HepG2 (cell line): ENCODE results near the gene TTLL10. TPM values are rescaled to one million over a fixed set of nuclear protein-coding genes. Genes with fewer than 3 reads are reported as not detected.

Experiments
- ARID2 ChIP-seq: sonication (generic); formaldehyde crosslinking; IDR thresholded peaks from 2 replicates; pipeline ENCODE4 v1.8.1; 2022; ENCODE audit warnings: mild to moderate bottlenecking, missing genetic modification reagents, borderline replicate concordance
- ARID4A ChIP-seq: sonication (generic); formaldehyde crosslinking; IDR thresholded peaks from 2 replicates; pipeline ENCODE4 v1.5.0; 2020; ENCODE audit warnings: mild to moderate bottlenecking, missing genetic modification reagents, borderline replicate concordance
- ATAD3A ChIP-seq: sonication (generic); formaldehyde crosslinking; IDR thresholded peaks from 2 replicates; pipeline ENCODE4 v1.4.0; 2020; ENCODE audit warnings: missing genetic modification reagents
- GTF2F1 ChIP-seq: fragments of 150-350 bp; IDR thresholded peaks from 2 replicates; pipeline ENCODE4 v1.6.1; 2014; ENCODE audit warnings: low read length
- GZF1 ChIP-seq: sonication (generic); formaldehyde crosslinking; IDR thresholded peaks from 2 replicates; pipeline ENCODE4 v1.5.1; 2020; ENCODE audit warnings: mild to moderate bottlenecking, missing genetic modification reagents
- HNRNPLL ChIP-seq: fragments of 200-400 bp; formaldehyde crosslinking; IDR thresholded peaks from 2 replicates; pipeline ENCODE4 v1.6.1; 2017; ENCODE audit warnings: mild to moderate bottlenecking, low read depth, low read length; ENCODE audit not compliant: poor library complexity, severe bottlenecking
- ISX ChIP-seq: sonication (generic); formaldehyde crosslinking; conservative IDR thresholded peaks from 2 replicates; pipeline ENCODE4 v1.5.0; 2020; ENCODE audit warnings: missing genetic modification reagents
- JARID2 ChIP-seq: sonication (generic); formaldehyde crosslinking; IDR thresholded peaks from 2 replicates; pipeline ENCODE4 v1.8.1; 2023; ENCODE audit warnings: missing genetic modification reagents, inconsistent platforms; ENCODE audit not compliant: insufficient replicate concordance
- NR2F6 ChIP-seq, 2 experiments: IDR thresholded peaks; 2 replicates each; pipeline ENCODE4 v1.6.1; 2016; ENCODE audit warnings: antibody characterized with exemption in 1 of 2, mild to moderate bottlenecking in 1 of 2
- PITX1 ChIP-seq: sonication (generic); formaldehyde crosslinking; IDR thresholded peaks from 2 replicates; pipeline ENCODE4 v1.5.1; 2020; ENCODE audit warnings: mild to moderate bottlenecking, missing genetic modification reagents
- ZNF136 ChIP-seq: sonication (generic); formaldehyde crosslinking; IDR thresholded peaks from 2 replicates; pipeline ENCODE4 v1.8.1; 2022; ENCODE audit warnings: low read depth, mild to moderate bottlenecking, moderate library complexity, missing genetic modification reagents
- ZNF138 ChIP-seq: sonication (generic); formaldehyde crosslinking; IDR thresholded peaks from 2 replicates; pipeline ENCODE4 v1.5.0; 2020; ENCODE audit warnings: mild to moderate bottlenecking, low read depth, missing genetic modification reagents
- ZNF468 ChIP-seq: sonication (generic); formaldehyde crosslinking; IDR thresholded peaks from 2 replicates; pipeline ENCODE4 v1.8.0; 2022; ENCODE audit warnings: mild to moderate bottlenecking, moderate library complexity, missing genetic modification reagents
- ZNF530 ChIP-seq: sonication (generic); formaldehyde crosslinking; IDR thresholded peaks from 2 replicates; pipeline ENCODE4 v1.5.0; 2020; ENCODE audit warnings: low read depth, mild to moderate bottlenecking, missing genetic modification reagents
- ZNF546 ChIP-seq: sonication (generic); formaldehyde crosslinking; conservative IDR thresholded peaks from 2 replicates; pipeline ENCODE4 v1.8.1; 2023; ENCODE audit warnings: mild to moderate bottlenecking, missing genetic modification reagents
- polyA plus RNA-seq, 8 experiments: library from polyadenylated mRNA; depleted of rRNA in 3 of 8; stranded (reverse) in 7 of 8; unstranded in 1 of 8; fragments of >200 nt; fragmentation: Illumina TruSeq in 4 of 8; extraction: Trizol in 4 of 8; gene quantifications; 2 replicates each; pipeline versions ENCODE4 v1.2.1 to v1.2.3, GENCODE V29; 2011 to 2016; ENCODE audit warnings: low read depth in 4 of 8, missing spikeins in 1 of 8, mixed read lengths in 1 of 8; ENCODE audit not compliant: insufficient read depth in 1 of 8
- total RNA-seq, 5 experiments: library from RNA; depleted of rRNA; stranded (reverse); fragments of >200 nt; fragmentation: Illumina TruSeq; extraction: Trizol; gene quantifications; 2 replicates each; pipeline ENCODE4 v1.2.3, GENCODE V29; 2016; ENCODE audit warnings: low read depth in 1 of 5
- TF ChIP-seq, protein P1 (sequence below): IDR thresholded peaks from 2 replicates; pipeline ENCODE4 v1.6.1; 2016; ENCODE audit warnings: low read depth, missing genetic modification reagents, missing compliant biosample characterization
- TF ChIP-seq, protein P2 (sequence below): sonication (generic); formaldehyde crosslinking; IDR thresholded peaks from 2 replicates; pipeline ENCODE4 v1.4.0; 2020; ENCODE audit warnings: mild to moderate bottlenecking, low read depth, missing genetic modification reagents

TTLL10 gene
- total and polyA plus RNA-seq, 2 of the 13 experiments (the other 11 are each of a cell fraction or from before 2014, with no cell fraction given), result not detected

DNA sequence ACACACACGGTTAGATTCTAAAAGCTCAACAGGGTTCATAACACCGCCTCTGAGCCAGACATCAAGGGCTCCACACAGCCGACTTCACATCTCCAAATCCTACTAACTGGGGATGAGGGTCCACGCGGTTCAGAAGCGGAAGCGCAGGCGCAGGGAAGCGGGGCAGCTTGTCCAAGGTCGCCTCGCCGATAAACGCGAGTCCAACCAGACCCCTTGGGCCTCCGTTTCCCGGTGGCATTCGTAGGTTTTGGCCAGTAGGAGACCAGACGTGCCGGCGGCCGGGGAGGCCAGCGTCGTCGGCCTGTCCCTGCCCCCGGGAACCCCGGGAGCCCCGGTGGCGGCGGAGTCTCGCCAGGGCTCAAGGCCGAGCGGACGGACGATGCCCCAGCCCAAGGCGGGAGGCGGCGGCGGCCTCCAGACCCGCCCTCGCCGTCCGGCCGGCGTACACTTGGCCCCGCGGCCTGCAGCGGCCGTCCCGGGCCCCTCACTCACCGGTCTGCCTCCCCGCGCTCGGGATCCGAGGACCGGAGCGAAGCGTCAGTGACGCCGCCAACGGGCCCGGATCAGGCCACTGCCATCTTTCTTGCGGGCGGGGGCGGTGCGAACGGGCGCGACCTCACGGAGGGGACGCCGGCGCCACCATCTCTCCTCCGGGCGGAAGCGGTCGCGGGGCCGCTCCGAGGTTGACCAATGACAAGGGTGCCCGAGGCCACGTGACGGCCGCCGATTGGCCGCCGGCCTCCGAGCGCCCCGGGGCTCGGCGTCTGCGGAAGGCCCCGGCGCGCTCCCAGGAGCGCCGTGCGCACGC is 57.9 kb downstream of the TTLL10 start, which contains the start of gene SDF4 (continued):
- peak; percentile 84; the same call in 1 of the 2 replicates for TF ChIP-seq ARID4A
- TF ChIP-seq GZF1, result no peak
- no peak for TF ChIP-seq ATAD3A (CRISPR knock-in tag)
- TF ChIP-seq GTF2F1, result no peak
- no peak for TF ChIP-seq NR2F6 (IDR thresholded peaks at IDR 0.05)
- peak; percentile 34; the same call in 1 of the 2 replicates for TF ChIP-seq NR2F6 (CRISPR knock-in tag; IDR thresholded peaks at IDR 0.05)
- no peak for TF ChIP-seq ZNF530
- TF ChIP-seq PITX1 (CRISPR knock-in tag), result no peak
- 0 out of 2 replicates have a peak, but pooled peaks have one; percentile 57 for TF ChIP-seq ZNF138 (CRISPR knock-in tag)
- no peak for TF ChIP-seq ZNF136 (CRISPR knock-in tag)
- no peak for TF ChIP-seq ARID2
- no peak for TF ChIP-seq ISX (CRISPR knock-in tag)
- TF ChIP-seq JARID2 (CRISPR knock-in tag), result no peak
- TF ChIP-seq, protein P1, sequence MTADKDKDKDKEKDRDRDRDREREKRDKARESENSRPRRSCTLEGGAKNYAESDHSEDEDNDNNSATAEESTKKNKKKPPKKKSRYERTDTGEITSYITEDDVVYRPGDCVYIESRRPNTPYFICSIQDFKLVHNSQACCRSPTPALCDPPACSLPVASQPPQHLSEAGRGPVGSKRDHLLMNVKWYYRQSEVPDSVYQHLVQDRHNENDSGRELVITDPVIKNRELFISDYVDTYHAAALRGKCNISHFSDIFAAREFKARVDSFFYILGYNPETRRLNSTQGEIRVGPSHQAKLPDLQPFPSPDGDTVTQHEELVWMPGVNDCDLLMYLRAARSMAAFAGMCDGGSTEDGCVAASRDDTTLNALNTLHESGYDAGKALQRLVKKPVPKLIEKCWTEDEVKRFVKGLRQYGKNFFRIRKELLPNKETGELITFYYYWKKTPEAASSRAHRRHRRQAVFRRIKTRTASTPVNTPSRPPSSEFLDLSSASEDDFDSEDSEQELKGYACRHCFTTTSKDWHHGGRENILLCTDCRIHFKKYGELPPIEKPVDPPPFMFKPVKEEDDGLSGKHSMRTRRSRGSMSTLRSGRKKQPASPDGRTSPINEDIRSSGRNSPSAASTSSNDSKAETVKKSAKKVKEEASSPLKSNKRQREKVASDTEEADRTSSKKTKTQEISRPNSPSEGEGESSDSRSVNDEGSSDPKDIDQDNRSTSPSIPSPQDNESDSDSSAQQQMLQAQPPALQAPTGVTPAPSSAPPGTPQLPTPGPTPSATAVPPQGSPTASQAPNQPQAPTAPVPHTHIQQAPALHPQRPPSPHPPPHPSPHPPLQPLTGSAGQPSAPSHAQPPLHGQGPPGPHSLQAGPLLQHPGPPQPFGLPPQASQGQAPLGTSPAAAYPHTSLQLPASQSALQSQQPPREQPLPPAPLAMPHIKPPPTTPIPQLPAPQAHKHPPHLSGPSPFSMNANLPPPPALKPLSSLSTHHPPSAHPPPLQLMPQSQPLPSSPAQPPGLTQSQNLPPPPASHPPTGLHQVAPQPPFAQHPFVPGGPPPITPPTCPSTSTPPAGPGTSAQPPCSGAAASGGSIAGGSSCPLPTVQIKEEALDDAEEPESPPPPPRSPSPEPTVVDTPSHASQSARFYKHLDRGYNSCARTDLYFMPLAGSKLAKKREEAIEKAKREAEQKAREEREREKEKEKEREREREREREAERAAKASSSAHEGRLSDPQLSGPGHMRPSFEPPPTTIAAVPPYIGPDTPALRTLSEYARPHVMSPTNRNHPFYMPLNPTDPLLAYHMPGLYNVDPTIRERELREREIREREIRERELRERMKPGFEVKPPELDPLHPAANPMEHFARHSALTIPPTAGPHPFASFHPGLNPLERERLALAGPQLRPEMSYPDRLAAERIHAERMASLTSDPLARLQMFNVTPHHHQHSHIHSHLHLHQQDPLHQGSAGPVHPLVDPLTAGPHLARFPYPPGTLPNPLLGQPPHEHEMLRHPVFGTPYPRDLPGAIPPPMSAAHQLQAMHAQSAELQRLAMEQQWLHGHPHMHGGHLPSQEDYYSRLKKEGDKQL (CRISPR knock-in tag), result 0 out of 2 replicates have a peak, but pooled peaks have one; percentile 19
- TF ChIP-seq, protein P2, sequence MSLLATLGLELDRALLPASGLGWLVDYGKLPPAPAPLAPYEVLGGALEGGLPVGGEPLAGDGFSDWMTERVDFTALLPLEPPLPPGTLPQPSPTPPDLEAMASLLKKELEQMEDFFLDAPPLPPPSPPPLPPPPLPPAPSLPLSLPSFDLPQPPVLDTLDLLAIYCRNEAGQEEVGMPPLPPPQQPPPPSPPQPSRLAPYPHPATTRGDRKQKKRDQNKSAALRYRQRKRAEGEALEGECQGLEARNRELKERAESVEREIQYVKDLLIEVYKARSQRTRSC (CRISPR knock-in tag), result no peak
- TF ChIP-seq ZNF468, result no peak
- TF ChIP-seq ZNF546 (CRISPR knock-in tag), result no peak; the same call in 1 of the 2 replicates
- peak; percentile 63 for TF ChIP-seq HNRNPLL
